Measurements from ENCODE around the gene C19orf12. TPM values are rescaled to one million over a fixed set of nuclear protein-coding genes. Genes with fewer than 3 reads are reported as not detected.

C19orf12 gene
- total and polyA plus RNA-seq, 12 donors, result 20.0 to 68.5 (median 43.1) TPM

- H3K27me3 ChIP-seq, result no peaks in the 10 kb centered on the region
- H3K4me3 ChIP-seq, result no peak overlapping the region
- intact Hi-C loops (cut with DNase I), result no loop called here
- no peaks in the 10 kb centered on the region for H3K4me1 ChIP-seq (replicated peaks in 1 of 2)
- H3K36me3 ChIP-seq (replicated peaks in 1 of 2), result no peaks in the 10 kb centered on the region
- H3K9me3 ChIP-seq (replicated peaks in 1 of 3), result no peaks in the 10 kb centered on the region
- no peak for TF ChIP-seq CTCF (IDR thresholded peaks at IDR 0.05)
- TF ChIP-seq POLR2A (IDR thresholded peaks at IDR 0.05), result no peak
- DNase-seq, result no peak
- WGBS, 4 donors, result 91 to 95% (median 92%) methylated on average over 5 to 7 of the region's 7 CpGs
- no peak overlapping the region for H3K27ac ChIP-seq
These were observed 43.8 kb upstream of the C19orf12 start for GRCh38 chr19:29758863-29759262.

GRCh38 chr19:29757551-29757950 is 42.5 kb upstream of the C19orf12 start:
- TF ChIP-seq POLR2A (IDR thresholded peaks at IDR 0.05) (no peak), CTCF (IDR thresholded peaks at IDR 0.05) (no peak)
- 84 to 93% (median 89%) methylated on average over 6 to 9 of the region's 9 CpGs for WGBS, 4 donors
- Histone ChIP-seq H3K9me3 (replicated peaks in 1 of 3) (no peaks in the 10 kb centered on the region), H3K27ac (no peak overlapping the region), H3K36me3 (replicated peaks in 1 of 2) (no peaks in the 10 kb centered on the region), H3K4me3 (no peak overlapping the region), H3K27me3 (no peaks in the 10 kb centered on the region), H3K4me1 (replicated peaks in 1 of 2) (peaks cover 0 to 5% of the 10 kb centered on the region in 2 donors)
- no peak for DNase-seq
- intact Hi-C loops (cut with DNase I), result no loop called here

- no peak for DNase-seq
- peaks cover 0 to 8% of the 10 kb centered on the region in 2 donors for H3K4me1 ChIP-seq (replicated peaks in 1 of 2)
- WGBS, 4 donors, result 77 to 86% (median 84%) methylated on average over 5 to 7 of the region's 7 CpGs
- H3K9me3 ChIP-seq (replicated peaks in 1 of 3), result no peaks in the 10 kb centered on the region
- no peaks in the 10 kb centered on the region for H3K27me3 ChIP-seq
- H3K36me3 ChIP-seq (replicated peaks in 1 of 2), result no peaks in the 10 kb centered on the region
- H3K4me3 ChIP-seq, result no peak overlapping the region
- intact Hi-C loops (cut with DNase I), result no loop called here
- TF ChIP-seq CTCF (IDR thresholded peaks at IDR 0.05) (no peak), POLR2A (IDR thresholded peaks at IDR 0.05) (no peak)
- no peak overlapping the region for H3K27ac ChIP-seq
These were observed 38.9 kb upstream of the C19orf12 start for GRCh38 chr19:29753934-29754305.

- no peak for TF ChIP-seq POLR2A (IDR thresholded peaks at IDR 0.05)
- TF ChIP-seq CTCF (IDR thresholded peaks at IDR 0.05), result no peak
- no peak for DNase-seq
- intact Hi-C loops (cut with DNase I), result no loop called here
- H3K27me3 ChIP-seq, result no peaks in the 10 kb centered on the region
- H3K27ac ChIP-seq, result no peak overlapping the region
- H3K4me3 ChIP-seq, result no peak overlapping the region
- no peaks in the 10 kb centered on the region for H3K36me3 ChIP-seq (replicated peaks in 1 of 2)
- peaks cover 0 to 8% of the 10 kb centered on the region in 2 donors for H3K4me1 ChIP-seq (replicated peaks in 1 of 2)
- WGBS, 4 donors, result 86 to 94% (median 88%) methylated on average over 10 to 16 of the region's 16 CpGs
- H3K9me3 ChIP-seq (replicated peaks in 1 of 3), result no peaks in the 10 kb centered on the region
These were observed 38.3 kb upstream of the C19orf12 start for GRCh38 chr19:29753190-29753933.

All from adrenal gland (tissue), 12 donors.